WERI-Rb-1 (cell line): ENCODE results near the gene GRK1.

Source experiments
- DNase-seq: peaks from one replicate; pipeline ENCODE4 v3.0.0-alpha.2; 2020
- H3K27ac ChIP-seq: fragments of 250-450 bp; sonication (Bioruptor Pico); 2 replicates; pipeline ENCODE4 v1.5.1; 2020; ENCODE audit warnings: mild to moderate bottlenecking, moderate library complexity
- H3K27me3 ChIP-seq: fragments of 250-450 bp; sonication (Bioruptor Pico); 2 replicates; pipeline ENCODE4 v1.5.1; 2021; ENCODE audit warnings: mild to moderate bottlenecking, low read depth, moderate library complexity; ENCODE audit not compliant: insufficient read depth, severe bottlenecking
- H3K36me3 ChIP-seq: fragments of 250-450 bp; sonication (Bioruptor Pico); 2 replicates; pipeline ENCODE4 v1.5.1; 2020; ENCODE audit warnings: mild to moderate bottlenecking, moderate library complexity
- H3K4me3 ChIP-seq: 2 replicates; pipeline ENCODE4 v1.5.1; 2011; ENCODE audit warnings: low read depth, mild to moderate bottlenecking, control low read depth, low read length
- H3K9me3 ChIP-seq: fragments of 250-450 bp; sonication (Bioruptor Pico); 2 replicates; pipeline ENCODE4 v1.5.1; 2021; ENCODE audit warnings: mild to moderate bottlenecking, moderate library complexity; ENCODE audit not compliant: severe bottlenecking
- CTCF ChIP-seq: IDR thresholded peaks from 2 replicates; pipeline ENCODE4 v1.5.1; 2011; ENCODE audit warnings: low read depth, mild to moderate bottlenecking, control low read depth, inconsistent platforms, low read length

The GRK1 gene

GRCh38 chr13:113731192-113732175 lies 64.5 kb downstream of the GRK1 start:
- no peak overlapping the region for H3K4me3 ChIP-seq
- DNase-seq: no peak
- no peaks in the 10 kb centered on the region for H3K27me3 ChIP-seq
- H3K9me3 ChIP-seq: peaks cover 23% of the 10 kb centered on the region
- TF ChIP-seq CTCF: no peak
- peaks cover 63% of the 10 kb centered on the region for H3K36me3 ChIP-seq
- H3K27ac ChIP-seq: no peak overlapping the region

GRCh38 chr13:113732176-113732960 lies 65.3 kb downstream of the GRK1 start:
- no peak for DNase-seq
- Histone ChIP-seq H3K36me3 (peaks cover 56% of the 10 kb centered on the region), H3K9me3 (peaks cover 14% of the 10 kb centered on the region), H3K27ac (no peak overlapping the region), H3K27me3 (no peaks in the 10 kb centered on the region), H3K4me3 (no peak overlapping the region)
- no peak for TF ChIP-seq CTCF

GRCh38 chr13:113732961-113733950 lies 66.2 kb downstream of the GRK1 start:
- Histone ChIP-seq H3K36me3 (peaks cover 56% of the 10 kb centered on the region), H3K27me3 (no peaks in the 10 kb centered on the region), H3K4me3 (no peak overlapping the region), H3K9me3 (peaks cover 14% of the 10 kb centered on the region), H3K27ac (no peak overlapping the region)
- no peak for TF ChIP-seq CTCF
- DNase-seq: no peak

- TF ChIP-seq CTCF: no peak
- Histone ChIP-seq H3K27ac (no peak overlapping the region), H3K4me3 (no peak overlapping the region), H3K36me3 (peaks cover 46% of the 10 kb centered on the region), H3K9me3 (peaks cover 14% of the 10 kb centered on the region), H3K27me3 (no peaks in the 10 kb centered on the region)
- no peak for DNase-seq
These were observed 67.2 kb downstream of the GRK1 start for GRCh38 chr13:113734099-113734825.

GRCh38 chr13:113734826-113735125 lies 67.8 kb downstream of the GRK1 start:
- no peaks in the 10 kb centered on the region for H3K27me3 ChIP-seq
- peaks cover 14% of the 10 kb centered on the region for H3K9me3 ChIP-seq
- H3K4me3 ChIP-seq: no peak overlapping the region
- H3K36me3 ChIP-seq: peaks cover 43% of the 10 kb centered on the region
- no peak for TF ChIP-seq CTCF
- no peak for DNase-seq
- no peak overlapping the region for H3K27ac ChIP-seq
